PFSK-1 (cell line): ENCODE results near the gene CCDC85B. TPM values are rescaled to one million over a fixed set of nuclear protein-coding genes. Genes with fewer than 3 reads are reported as not detected.

Experiments used
- FOXP2 ChIP-seq: optimal IDR thresholded peaks from 2 replicates; pipeline ENCODE3; 2011; ENCODE audit warnings: borderline replicate concordance, control low read depth, inconsistent platforms; ENCODE audit not compliant: insufficient read depth; ENCODE audit errors: extremely low read length, extremely low read depth
- POLR2AphosphoS5 ChIP-seq: IDR thresholded peaks from 2 replicates; pipeline ENCODE4 v1.6.1; 2012; ENCODE audit warnings: low read depth, mild to moderate bottlenecking, control low read depth, low read length, moderate library complexity
- REST ChIP-seq, 2 experiments: IDR thresholded peaks; 2 replicates each; pipeline versions ENCODE4 v1.6.1 to v1.8.0; 2011 to 2012; ENCODE audit warnings: low read depth in 2 of 2, low read length in 2 of 2, control low read depth in 1 of 2, inconsistent platforms in 1 of 2, mild to moderate bottlenecking in 1 of 2, moderate library complexity in 1 of 2; ENCODE audit not compliant: insufficient read depth in 1 of 2
- SIN3A ChIP-seq: IDR thresholded peaks from 2 replicates; pipeline ENCODE4 v1.6.1; 2012; ENCODE audit warnings: mild to moderate bottlenecking, low read length, moderate library complexity, borderline replicate concordance; ENCODE audit not compliant: insufficient read depth
- TAF1 ChIP-seq: IDR thresholded peaks from 2 replicates; pipeline ENCODE4 v1.6.1; 2012; ENCODE audit warnings: low read length, control low read depth, borderline replicate concordance; ENCODE audit not compliant: insufficient read depth
- polyA plus RNA-seq: library from polyadenylated mRNA; unstranded; fragments of >200 nt; gene quantifications from one replicate; pipeline ENCODE4 v1.2.1, GENCODE V29; 2012; ENCODE audit warnings: low read depth, missing spikeins; ENCODE audit not compliant: insufficient read length

Gene CCDC85B
- polyA plus RNA-seq, result 117 TPM

- TF ChIP-seq REST (IDR thresholded peaks at IDR 0.05; ENCODE audit: insufficient read depth in 1 of 2, low read depth in 2 of 2, low read length in 2 of 2) (peak in 1 of 2 experiments; percentile 66; a peak in 1 of 4 replicates), FOXP2 (no peak), POLR2AphosphoS5 (peak; percentile 92), SIN3A (peak; percentile 64; the same call in 1 of the 2 replicates), TAF1 (peak; percentile 98)
These were observed at the start of gene CCDC85B for GRCh38 chr11:65890324-65891218. Gene CCDC85B, plus strand, starts transcription at chr11:65890673. Its CDS starts 111 bp downstream, at chr11:65890784.

DNA sequence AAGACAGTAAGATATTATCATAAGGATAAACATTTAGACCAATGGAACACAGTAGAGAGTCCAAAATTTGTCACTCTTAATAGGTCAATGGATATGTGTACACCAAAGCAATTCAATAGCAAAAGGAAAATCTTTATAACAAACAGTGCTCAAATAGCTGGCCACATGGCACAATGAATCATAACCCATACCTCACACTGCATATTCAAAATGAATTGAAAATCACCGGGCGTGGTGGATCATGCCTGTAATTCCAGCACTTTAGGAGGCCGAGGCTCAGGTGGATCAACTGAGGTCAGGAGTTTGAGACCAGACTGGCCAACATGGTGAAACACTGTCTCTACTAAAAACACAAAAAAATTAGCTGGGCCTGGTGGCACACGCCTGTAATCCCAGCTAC is 48.3 kb upstream of the CCDC85B start:
- TF ChIP-seq SIN3A, result no peak
- TF ChIP-seq FOXP2, result no peak
- TF ChIP-seq TAF1, result no peak
- no peak for TF ChIP-seq POLR2AphosphoS5
- no peak for TF ChIP-seq REST (IDR thresholded peaks at IDR 0.05; ENCODE audit: insufficient read depth in 1 of 2, low read depth in 2 of 2, low read length in 2 of 2)

DNA sequence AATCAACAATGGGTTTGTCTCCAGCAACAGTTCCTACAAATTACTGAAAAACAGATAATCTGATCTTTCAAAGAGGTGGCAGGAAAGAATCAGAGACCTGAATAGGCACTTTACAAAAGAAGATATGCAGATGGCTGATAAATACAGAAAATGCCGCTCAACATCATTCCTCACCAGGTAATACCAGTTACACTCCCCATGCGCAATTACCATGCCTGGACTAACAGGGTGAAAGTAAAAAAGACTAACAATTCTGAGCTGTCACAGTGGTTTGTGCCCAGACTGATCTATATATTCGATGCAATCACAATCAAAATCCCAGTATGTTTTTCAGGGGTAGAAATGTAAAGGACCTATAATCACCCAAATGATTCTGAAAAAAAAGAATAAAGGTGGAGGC is 46.7 kb upstream of the CCDC85B start:
- TF ChIP-seq SIN3A, result no peak
- TF ChIP-seq FOXP2, result no peak
- no peak for TF ChIP-seq TAF1
- TF ChIP-seq POLR2AphosphoS5, result no peak

- TF ChIP-seq TAF1 (no peak), SIN3A (no peak), POLR2AphosphoS5 (no peak), FOXP2 (no peak), REST (IDR thresholded peaks at IDR 0.05; ENCODE audit: insufficient read depth in 1 of 2, low read depth in 2 of 2, low read length in 2 of 2) (no peak)
These were observed 46.1 kb upstream of the CCDC85B start for GRCh38 chr11:65844231-65844872.

GRCh38 chr11:65847746-65848145 is 42.7 kb upstream of the CCDC85B start:
- TF ChIP-seq TAF1 (no peak), FOXP2 (no peak), POLR2AphosphoS5 (no peak), REST (IDR thresholded peaks at IDR 0.05; ENCODE audit: insufficient read depth in 1 of 2, low read depth in 2 of 2, low read length in 2 of 2) (no peak), SIN3A (no peak)
